Activated T-cell treated with anti-CD3 and anti-CD28 coated beads, Interleukin-2, amount 50 U/mL, for 48 hours (primary cell): ENCODE data around the gene BEND5.

Experiments
- DNase-seq, 2 experiments: peaks; one replicate each; pipeline ENCODE4 v3.0.0-alpha.2; 2020

Gene BEND5

GRCh38 chr1:48718116-48718630 is 58.5 kb downstream of the BEND5 start:
- no peak for DNase-seq

GRCh38 chr1:48717082-48717481 is 59.6 kb downstream of the BEND5 start:
- no peak for DNase-seq

GRCh38 chr1:48715921-48716320 is 60.8 kb downstream of the BEND5 start:
- no peak for DNase-seq

GRCh38 chr1:48710915-48711314 is 65.8 kb downstream of the BEND5 start:
- no peak for DNase-seq

GRCh38 chr1:48710318-48710717 is 66.4 kb downstream of the BEND5 start:
- no peak for DNase-seq

GRCh38 chr1:48704736-48705135 is 72.0 kb downstream of the BEND5 start:
- DNase-seq: no peak

GRCh38 chr1:48701445-48701844 is 75.2 kb downstream of the BEND5 start:
- no peak for DNase-seq

GRCh38 chr1:48697066-48697707 is 79.5 kb downstream of the BEND5 start:
- peak; percentile 78 to 83 for DNase-seq

- DNase-seq: no peak
These were observed 81.5 kb downstream of the BEND5 start for GRCh38 chr1:48695161-48695560.

GRCh38 chr1:48693674-48694320 is 82.9 kb downstream of the BEND5 start:
- DNase-seq: no peak

- DNase-seq: no peak
These were observed 83.5 kb downstream of the BEND5 start for GRCh38 chr1:48693180-48693579.

- no peak for DNase-seq
These were observed 84.5 kb downstream of the BEND5 start for GRCh38 chr1:48692235-48692634.

- DNase-seq: no peak
These were observed 85.2 kb downstream of the BEND5 start for GRCh38 chr1:48691429-48692001.

- no peak for DNase-seq
These were observed 88.5 kb downstream of the BEND5 start for GRCh38 chr1:48688102-48688760.

GRCh38 chr1:48687282-48688045 is 89.2 kb downstream of the BEND5 start:
- no peak for DNase-seq

- no peak for DNase-seq
These were observed 90.5 kb downstream of the BEND5 start for GRCh38 chr1:48686159-48686558.

- DNase-seq: no peak
These were observed 92.3 kb downstream of the BEND5 start for GRCh38 chr1:48684381-48684780.

- no peak for DNase-seq
These were observed 92.9 kb downstream of the BEND5 start for GRCh38 chr1:48683839-48684238.

- no peak for DNase-seq
These were observed 95.0 kb downstream of the BEND5 start for GRCh38 chr1:48681476-48682305.

- DNase-seq: no peak
These were observed 96.2 kb downstream of the BEND5 start for GRCh38 chr1:48680411-48681035.

GRCh38 chr1:48679859-48680258 is 96.8 kb downstream of the BEND5 start:
- DNase-seq: no peak
